DMS79 (cell line): ENCODE results near the gene GALNT6.
A peak's percentile ranks its signal among the peaks of the same experiment; 100 is the strongest.

ENCODE experiments used
- DNase-seq: peaks from one replicate; lab custom pipeline; 2025; lab: John Stamatoyannopoulos, UW

GALNT6 gene

DNA sequence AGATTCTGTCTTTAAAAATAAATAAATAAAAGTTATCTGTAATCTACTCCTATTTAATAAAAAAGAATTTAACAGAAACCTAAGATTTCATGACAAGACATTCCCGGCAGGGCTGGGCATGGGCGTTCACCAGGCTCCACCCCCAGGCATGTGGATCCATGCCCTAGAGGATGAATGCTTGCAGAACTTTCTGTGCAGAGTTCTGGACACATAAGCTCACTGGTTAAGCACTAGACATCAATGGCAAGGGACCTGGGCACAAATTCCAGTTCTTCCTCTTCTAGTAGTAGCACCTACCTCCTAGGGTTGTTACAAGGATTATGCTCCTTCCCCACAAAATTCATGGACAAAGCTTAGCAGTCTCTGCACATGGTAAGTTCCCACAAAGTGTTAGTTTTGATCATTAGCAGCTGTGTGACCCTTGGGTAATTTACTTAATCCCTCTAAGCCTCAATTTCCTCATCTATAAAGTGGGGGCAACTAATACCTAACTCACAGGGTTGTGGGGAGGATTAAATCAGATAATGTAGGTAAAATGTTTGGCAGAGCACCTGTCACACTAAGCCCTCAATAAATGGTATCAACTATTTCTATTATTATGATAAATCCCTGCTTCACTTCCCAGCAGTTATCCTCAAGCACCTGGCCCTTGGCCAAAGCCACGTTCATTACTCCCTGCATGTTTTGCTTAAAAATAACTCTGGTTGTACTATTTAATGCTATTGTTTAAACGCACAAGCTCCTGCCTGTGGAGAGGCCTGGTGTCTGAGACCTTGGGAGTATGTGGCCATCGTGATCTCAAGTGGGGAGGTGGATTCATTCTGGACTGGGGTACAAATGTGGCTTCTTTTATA lies 9.8 kb downstream of the GALNT6 start:
- DNase-seq, result peak; percentile 25

DNA sequence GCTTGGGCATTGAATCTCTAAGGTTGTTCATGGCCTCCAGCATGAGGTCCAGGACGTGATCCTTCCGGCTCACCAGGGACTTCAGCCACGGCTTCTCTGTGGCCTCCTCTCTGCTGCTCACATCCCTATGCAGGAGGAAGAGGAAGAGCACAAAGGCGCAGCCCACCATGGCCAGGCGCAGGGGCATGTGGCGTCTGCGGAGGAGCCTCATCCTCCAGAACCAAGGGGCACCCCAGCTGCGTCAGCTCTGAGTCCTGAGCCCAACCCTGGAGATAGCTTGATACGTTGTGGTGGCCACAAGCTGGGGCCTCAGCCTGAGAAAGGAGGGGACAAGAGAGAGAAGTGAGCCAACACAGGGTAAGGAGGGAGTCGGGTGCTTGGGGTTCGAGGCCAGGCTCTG lies 11.6 kb downstream of the GALNT6 start:
- no peak for DNase-seq

DNA sequence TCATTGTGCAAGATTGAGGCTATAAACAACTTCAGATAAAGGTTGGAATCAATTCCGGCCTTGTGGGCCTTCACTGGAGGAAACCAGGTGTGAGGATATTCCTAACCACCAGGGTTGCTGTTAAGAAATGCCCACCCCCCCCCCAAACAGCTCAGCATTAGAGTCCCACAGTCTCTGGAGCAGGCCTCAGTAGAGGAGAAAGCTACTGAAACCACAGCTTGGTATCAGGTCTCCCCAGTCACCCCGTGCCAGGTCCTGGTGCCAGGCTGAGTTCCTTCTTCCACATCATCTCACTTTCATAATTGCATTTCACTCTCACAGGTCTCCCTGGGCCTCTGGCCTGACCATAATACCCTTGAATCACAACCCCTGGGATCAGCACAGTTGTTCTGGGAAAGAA lies 12.5 kb downstream of the GALNT6 start:
- DNase-seq, result no peak

DNA sequence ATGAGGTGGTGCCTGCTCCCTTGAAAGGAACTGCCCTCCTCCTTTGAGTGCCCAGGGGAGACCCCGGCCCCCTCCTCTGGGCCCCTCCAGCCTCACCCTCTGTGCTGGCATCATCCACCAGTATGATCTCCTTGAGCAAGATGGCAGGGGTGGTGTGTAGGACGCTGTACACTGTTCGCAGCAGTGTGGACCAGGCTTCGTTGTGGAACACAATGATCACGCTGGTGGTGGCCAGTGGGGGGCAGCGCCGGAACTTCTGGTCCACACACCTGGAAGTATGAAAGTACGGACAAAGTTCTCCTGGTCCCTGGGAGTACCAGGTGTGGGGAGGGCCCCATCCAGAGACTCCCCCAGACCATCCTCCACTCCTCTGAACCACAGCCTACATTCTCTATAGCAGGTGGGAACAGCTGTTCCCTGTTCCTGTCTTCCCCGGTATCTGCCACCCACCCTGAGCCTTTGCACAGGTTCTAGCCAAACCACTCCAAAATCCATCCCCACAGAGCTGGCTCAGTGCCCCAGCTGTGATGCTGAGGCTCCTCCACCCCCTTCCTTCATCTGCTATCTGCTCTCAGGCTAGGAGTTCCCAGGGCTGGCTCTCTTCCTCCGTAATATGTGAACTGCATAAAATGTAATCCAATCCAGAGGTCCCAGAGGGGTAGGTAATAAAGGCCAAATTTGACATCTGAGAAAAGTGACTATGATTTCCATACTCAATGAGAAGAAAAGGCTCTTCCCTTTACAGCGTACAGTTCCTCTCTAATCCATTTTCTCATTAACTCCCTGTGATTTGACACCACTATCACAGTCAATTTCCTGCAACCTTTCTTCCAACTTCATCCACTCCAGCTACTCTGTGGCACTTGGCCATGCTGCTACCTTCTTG lies 13.9 kb downstream of the GALNT6 start:
- DNase-seq, result no peak

DNA sequence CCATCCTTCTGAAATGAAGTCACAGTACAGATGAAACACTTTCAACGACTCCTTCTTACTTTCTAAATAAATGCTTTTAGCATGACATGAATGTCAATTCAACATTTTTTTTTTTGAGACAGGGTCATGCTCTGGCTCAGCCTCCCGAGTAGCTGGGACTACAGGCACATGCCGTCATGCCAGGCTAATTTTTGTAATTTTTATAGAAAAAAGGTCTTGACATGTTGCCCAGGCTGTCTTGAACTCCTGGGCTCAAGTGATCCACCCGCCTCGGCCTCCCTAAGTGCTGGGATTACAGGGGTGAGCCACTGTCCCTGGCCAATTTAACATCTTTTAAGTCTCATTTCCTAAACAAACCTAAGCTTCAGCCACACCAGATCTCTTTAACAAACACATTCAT lies 16.4 kb downstream of the GALNT6 start:
- DNase-seq, result no peak

DNA sequence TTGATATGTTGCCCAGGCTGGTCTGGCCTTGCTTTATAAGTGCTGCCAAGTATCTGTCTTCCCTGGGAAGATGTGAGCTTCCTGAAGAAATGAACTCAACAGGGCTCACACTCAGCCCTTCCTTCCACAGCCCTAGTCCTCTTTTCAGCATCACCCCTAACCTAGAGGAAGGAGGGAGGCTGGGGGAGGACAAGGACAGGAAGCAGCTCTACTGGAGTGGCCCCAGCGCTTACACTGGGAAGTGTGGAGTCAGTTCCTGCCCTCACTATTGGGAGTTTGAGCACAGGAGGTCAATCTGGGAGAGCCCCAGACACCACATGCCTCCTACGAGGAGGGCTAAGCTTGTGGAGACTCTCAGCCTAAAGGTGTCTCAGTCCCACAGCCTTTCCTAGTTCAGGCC lies 16.8 kb downstream of the GALNT6 start:
- no peak for DNase-seq

DNA sequence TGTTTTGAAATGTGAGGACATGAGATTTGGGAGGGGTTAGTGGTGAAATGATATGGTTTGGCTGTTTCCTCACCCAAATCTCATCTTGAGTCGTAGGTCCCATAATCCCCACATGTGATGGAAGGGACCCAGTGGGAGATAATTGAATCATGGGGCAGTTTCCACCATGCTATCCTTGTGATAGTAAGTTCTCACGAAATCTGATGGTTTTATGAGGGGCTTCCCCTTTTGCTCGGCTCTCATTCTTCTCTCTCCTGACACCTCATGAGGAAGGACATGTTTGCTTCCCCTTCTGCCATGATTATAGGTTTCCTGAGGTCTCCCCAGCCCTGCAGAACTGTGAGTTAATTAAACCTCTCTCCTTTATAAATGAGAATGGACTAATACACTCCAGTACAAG lies 18.0 kb downstream of the GALNT6 start:
- DNase-seq, result no peak

DNA sequence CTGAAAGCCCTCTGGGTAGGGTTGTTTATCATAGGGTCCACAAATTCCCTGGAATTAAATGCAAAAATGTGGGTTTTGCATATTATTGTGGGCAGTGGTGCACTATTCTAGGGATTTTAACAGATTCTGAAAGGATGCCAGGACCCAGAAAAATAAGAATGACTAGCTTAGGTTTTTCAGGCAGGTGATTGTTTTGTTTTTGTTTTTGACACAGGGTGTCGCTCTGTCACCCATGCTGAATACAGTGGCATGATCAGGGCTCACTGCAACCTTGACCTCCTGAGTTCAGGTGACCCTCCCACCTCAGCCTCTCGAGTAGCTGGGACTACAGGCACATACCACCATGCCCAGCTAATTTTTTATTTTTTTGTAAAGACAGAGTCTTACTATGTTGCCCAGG lies 19.2 kb downstream of the GALNT6 start:
- DNase-seq, result no peak

DNA sequence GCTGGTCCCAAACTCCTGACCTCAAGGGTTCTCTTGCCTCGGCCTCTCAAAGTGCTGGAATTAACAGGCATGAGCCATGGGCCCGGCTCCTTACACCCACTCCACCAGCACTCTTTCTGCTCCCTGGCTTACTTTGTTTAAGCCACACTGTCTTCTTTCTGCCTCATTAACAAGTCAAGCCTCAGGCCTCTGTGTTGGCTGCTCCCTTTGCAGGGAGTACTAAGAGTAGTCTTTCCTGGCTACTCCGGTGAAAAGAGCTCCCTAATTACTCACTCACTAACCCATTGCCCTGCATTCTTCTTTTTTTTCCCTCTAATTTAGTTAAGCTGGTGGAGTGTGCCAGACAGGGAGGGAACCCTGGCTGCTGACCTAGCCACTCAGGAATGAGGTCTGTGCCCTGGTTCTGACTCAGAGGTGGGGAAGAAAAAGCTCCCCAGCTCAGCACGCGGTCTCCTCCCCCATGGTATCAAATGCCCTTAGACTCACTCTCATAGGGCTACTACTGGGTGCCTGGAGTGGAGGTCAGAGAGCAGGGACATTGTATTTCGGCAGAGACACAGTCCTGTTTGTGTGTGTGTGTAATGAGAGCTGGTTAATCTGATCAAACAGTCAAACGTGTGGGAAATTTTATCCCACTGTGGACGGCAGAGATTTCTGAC lies 19.8 kb downstream of the GALNT6 start:
- peak; percentile 78 for DNase-seq

DNA sequence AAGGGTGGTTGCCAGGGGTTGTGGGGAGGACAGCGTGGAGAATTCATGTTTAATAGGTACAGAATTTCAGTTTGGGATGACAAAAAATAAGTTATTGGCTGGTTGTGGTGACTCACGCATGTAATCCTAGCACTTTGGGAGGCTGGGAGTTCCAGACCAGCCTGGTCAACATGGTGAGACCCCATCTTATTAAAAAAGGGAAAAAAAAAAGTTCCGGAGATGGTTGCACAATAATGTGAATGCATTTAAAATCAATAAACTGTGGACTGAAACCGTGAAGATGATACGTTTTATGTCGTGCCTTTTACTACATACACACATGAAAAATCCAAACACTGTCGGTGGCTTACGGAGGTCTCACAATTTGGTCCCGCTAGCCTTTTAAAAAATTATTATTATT lies 20.5 kb downstream of the GALNT6 start:
- no peak for DNase-seq

DNA sequence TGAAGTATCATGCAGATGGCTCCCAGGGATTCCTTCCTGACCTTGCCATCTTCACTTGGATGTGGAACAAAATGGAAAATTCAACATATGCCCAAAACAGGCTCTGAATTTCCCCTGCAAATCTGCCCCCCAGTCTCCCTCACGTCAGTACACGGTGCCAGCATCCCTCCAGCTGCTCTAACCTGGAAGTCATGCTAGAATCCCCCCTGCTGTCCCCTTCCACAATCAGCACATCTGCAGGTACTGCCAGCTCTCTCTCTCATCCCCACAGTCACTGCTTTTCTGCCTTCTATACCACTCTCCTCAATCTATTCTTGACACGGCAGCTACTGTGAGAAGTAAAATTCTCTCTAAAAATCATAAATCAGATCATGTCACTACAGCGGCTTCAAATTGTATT lies 21.6 kb downstream of the GALNT6 start:
- no peak for DNase-seq

DNA sequence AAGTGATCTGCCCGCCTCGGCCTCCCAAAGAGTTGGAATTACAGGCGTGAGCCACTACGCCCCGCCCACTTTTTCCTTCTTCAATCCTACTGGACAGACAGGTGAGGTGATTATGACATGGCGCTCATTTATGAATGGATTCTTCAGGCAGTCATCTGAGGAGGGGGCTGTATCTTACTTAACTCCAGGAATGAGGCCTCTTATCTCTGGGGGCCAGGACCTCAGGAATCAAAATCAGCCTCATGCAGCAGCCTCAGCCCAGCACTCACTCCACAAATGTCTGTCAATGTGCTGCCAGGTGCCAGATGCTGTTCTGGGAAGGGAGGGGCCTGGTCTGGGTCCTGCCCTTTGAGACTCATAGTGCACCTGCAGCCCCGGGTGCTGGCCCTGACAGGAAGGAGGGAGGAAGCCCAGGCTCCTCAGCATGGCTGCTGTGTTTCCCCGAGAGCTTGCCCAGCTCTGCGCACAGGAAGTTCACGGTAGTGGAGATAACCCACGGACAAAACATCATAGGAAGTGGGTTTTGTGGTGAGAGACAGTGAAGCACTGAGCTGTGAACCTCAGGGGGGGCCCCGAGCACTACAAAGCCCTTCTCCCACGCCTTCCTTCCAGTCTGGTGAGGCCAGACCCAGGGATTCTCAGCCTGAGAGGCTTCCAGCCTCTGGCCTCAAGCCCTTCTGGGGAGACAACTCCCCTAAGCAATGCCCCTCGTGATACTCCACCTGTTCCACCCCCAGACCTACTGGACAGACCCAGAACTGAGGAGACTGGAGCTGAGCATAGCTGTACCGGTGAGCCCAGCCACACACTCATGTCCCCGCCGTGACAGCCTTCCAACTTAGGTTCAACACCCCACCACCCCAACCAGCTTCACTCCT lies 22.3 kb downstream of the GALNT6 start:
- no peak for DNase-seq

DNA sequence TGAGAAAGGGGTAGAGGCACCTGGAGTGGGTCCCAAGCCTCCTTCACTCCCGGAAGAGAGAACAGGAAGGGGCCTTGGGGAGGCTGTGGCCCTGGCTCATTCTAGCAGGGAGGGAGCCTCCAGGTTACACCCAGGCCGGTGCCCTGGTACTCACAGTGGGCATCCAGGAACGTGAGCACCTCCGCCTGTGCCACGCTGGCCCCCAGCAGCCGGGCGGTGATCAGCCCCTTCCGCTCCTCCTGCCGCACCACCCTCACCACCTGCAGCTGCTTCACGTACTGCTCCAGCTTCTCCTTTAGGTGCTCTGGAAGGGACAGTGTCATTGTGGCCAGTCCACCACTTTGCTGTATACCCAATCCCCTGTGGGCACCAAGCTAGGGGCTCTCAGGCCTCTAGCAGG lies 25.9 kb downstream of the GALNT6 start:
- no peak for DNase-seq

DNA sequence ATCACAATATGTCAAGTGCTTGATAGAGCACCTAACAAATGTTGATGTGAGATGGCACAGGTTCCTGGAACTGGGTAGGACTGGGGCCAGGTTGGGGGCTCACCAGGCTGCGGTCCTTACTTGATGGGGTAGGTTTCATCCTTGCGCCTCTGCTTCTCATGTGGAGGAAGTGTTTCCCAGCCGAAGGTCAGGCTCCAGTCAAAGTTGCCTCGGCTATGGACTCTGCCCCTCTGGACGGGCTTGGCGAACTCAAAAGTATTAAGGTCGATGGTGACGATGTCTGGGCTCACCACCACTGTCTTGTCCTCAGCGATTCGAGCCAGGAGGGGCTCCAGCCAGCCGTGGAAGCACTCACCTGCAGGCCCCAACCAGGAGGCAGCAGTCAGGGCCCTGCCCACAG lies 27.2 kb downstream of the GALNT6 start:
- no peak for DNase-seq

DNA sequence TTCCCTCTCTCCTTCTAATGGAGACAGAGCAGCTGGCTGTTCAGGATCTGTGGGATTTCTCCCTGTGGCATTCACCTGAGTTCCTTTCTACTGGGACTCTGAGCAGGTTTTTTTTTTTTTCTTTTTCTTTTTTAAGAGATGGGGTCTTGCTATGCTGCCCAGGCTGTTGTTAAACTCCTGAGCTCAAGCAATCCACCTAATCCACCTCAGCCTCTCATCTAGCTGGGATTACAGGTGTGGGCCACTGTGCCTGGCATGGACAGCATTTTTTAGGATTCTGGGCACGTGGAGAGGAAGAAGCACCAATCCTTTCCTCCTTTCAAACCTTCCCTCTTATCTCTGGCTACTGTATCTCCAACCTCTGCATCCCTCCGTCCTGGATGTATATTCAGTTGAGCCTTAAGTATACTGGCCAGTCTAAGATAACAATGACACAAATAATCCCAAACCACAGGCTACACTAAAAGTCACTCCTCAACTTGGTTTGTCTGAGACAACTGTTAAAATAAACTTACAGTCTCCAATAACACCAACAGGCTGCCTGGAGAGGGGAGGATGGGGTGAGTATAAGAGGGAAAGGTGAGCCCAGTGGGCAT lies 28.4 kb downstream of the GALNT6 start:
- no peak for DNase-seq

DNA sequence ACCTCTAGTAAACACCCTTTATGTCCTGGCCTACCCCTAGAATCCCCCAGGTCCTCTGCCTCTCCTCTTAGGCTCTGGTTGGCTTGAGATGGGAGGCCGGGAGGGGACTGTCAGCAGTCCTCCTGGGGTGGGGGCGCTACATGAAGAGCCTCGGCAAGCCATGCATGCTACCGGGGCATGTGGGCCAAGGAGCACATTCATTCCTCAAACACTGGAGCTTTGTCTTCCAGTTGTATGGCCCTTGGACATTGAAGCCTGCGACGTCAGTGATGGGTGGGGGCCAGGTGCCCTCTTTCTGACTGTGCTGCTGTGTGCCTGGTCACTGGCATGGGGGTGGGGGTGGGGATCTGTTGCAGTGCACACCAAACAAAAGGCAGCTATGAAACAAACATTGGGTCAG lies 28.9 kb downstream of the GALNT6 start:
- DNase-seq, result no peak

DNA sequence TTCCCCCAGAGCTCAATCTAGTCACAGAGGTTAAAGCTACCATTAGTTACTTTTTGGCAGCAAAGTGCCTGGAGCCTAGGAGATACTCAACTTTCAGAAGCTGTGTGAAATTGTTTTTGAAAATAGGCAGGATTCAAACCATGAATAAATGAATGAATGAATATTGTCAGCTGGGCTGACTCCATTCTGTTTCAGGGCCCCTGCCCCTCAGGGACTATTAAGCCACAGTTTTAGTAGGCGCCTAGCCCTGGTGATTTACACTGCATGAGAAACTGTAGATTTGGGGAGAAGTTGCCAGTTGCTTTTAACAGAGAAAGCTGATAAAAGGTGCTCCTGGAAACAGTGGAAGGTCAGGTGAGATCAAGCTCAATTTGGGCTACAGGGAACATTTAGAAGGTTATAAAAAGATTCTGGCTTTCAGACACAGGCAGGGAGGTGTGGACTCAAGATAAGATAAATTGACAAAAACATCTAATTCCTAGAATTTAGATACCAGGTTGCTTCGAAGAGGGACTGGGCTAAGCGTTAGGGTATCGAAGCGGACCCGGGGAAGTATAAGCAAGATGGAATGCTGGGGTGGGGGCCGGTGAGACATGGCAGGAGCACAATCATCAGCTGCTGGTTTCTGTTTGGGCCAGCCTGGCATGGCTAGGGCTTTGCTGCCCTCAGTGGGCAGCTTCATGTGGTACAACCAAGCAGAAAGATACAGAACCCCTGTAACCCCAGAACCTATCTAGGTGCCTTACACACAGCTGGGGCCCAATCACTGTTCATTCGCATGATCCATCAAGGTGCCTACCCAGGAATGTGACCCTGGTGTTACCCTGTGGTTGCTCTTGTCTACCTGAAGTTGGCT lies 29.8 kb downstream of the GALNT6 start:
- no peak for DNase-seq

DNA sequence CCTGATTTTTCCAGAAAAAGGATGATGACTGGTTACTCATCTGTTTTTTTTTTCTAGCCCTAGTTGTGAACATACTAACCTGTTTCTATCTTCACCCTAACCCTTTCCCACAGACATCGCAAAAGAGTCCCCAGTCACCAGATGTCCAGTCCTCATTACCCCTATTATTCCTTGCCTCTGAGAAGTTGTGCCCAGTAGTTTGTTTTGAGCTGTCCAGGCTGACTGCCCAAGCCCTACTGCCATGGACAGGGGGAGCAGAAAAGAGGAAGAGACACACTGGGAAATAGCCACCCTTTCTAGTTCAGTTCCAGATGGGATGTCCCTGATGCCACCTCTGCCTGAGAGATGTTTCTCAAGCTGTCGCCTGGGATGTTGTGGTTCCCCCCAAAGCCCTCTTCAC lies 30.9 kb downstream of the GALNT6 start:
- no peak for DNase-seq

DNA sequence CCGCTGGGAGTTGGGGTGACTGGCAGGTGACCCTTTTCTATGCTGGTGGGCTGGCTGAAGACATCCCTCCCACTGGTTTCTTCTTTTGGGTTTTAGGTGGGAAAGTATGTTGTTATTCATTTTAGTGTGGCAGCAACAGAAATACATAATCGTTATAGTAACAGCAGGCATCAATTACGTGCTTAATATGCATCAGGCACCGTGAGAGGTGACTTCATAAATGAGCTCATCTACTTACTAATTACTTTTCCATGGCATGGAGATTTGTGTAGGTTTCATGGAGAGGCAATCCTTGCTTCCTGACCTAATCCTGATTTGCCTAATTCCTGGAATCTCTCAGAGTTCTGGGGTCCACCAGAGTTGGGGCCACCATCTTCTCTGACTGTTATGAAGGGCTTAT lies 31.4 kb downstream of the GALNT6 start:
- no peak for DNase-seq

DNA sequence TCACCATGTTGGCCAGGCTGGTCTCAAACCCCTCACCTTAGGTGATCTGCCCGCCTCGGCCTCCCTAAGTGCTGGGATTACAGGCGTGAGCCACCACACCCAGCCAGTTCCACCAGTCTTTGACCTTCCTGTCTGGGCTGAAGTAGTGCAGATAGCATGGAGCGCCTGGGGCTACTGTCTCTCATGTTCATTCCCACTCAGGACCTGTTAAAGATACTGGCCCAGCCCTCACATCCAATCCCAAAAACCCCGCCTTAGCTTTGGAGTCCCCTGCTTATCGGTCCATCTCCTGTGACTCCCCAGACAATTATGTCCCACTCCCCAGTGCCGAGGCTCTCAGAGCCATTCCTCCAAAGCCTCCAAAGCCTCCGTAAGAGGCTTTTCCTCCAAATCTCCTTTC lies 32.7 kb downstream of the GALNT6 start:
- no peak for DNase-seq
